Measurements from ENCODE around the gene MANBA.

MANBA gene

GRCh38 chr4:102616636-102617035, 144.1 kb downstream of the MANBA start:
- H3K4me1 ChIP-seq (ENCODE audit: control insufficient read depth, insufficient read depth, low read length) = peaks cover 21% of the 10 kb centered on the region
- H3K9ac ChIP-seq (ENCODE audit: low read depth, low read length) = no peak overlapping the region
- H3K36me3 ChIP-seq (ENCODE audit: insufficient read depth, low read length) = peaks cover 30% of the 10 kb centered on the region
- H3K4me2 ChIP-seq (ENCODE audit: low read length) = no peak overlapping the region
- no peak overlapping the region for H3K4me3 ChIP-seq (ENCODE audit: low read length)
- H3K27me3 ChIP-seq (ENCODE audit: control insufficient read depth, insufficient read depth, low read length) = no peaks in the 10 kb centered on the region
- H3K9me3 ChIP-seq (replicated peaks; ENCODE audit: low read length) = no peaks in the 10 kb centered on the region

DNA sequence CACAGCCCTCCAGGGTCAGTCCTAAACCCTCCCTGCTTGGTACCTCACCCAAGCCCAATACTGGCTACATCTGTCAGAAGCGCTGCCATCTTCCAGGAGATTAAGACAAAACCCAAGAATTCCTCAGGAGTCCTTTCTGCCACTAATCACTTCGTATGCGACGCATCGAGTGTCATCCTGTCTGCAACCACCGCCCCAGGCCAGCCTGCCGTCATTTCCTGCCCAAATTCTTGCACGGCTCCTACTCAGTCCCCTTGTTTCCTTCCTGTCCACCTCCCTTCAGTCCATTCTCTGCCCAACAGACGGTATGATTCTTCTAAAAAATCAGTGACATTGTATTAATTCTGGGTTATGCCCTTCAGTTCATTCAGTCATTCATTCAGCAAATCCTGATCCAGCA, 146.0 kb downstream of the MANBA start:
- peaks cover 4% of the 10 kb centered on the region for H3K4me1 ChIP-seq (ENCODE audit: control insufficient read depth, insufficient read depth, low read length)
- H3K9ac ChIP-seq (ENCODE audit: low read depth, low read length) = no peak overlapping the region
- H3K4me2 ChIP-seq (ENCODE audit: low read length) = no peak overlapping the region
- H3K9me3 ChIP-seq (replicated peaks; ENCODE audit: low read length) = no peaks in the 10 kb centered on the region
- no peak overlapping the region for H3K4me3 ChIP-seq (ENCODE audit: low read length)
- no peaks in the 10 kb centered on the region for H3K27me3 ChIP-seq (ENCODE audit: control insufficient read depth, insufficient read depth, low read length)
- H3K36me3 ChIP-seq (ENCODE audit: insufficient read depth, low read length) = peaks cover 44% of the 10 kb centered on the region

GRCh38 chr4:102612824-102613366, 147.9 kb downstream of the MANBA start:
- Histone ChIP-seq H3K27me3 (ENCODE audit: control insufficient read depth, insufficient read depth, low read length) (no peaks in the 10 kb centered on the region), H3K4me1 (ENCODE audit: control insufficient read depth, insufficient read depth, low read length) (peaks cover 6% of the 10 kb centered on the region), H3K36me3 (ENCODE audit: insufficient read depth, low read length) (peaks cover 49% of the 10 kb centered on the region), H3K4me3 (ENCODE audit: low read length) (no peak overlapping the region), H3K4me2 (ENCODE audit: low read length) (no peak overlapping the region), H3K9ac (ENCODE audit: low read depth, low read length) (no peak overlapping the region), H3K9me3 (replicated peaks; ENCODE audit: low read length) (no peaks in the 10 kb centered on the region)

GRCh38 chr4:102612210-102612609, 148.6 kb downstream of the MANBA start:
- Histone ChIP-seq H3K9ac (ENCODE audit: low read depth, low read length) (no peak overlapping the region), H3K4me3 (ENCODE audit: low read length) (no peak overlapping the region), H3K27me3 (ENCODE audit: control insufficient read depth, insufficient read depth, low read length) (no peaks in the 10 kb centered on the region), H3K4me2 (ENCODE audit: low read length) (no peak overlapping the region), H3K9me3 (replicated peaks; ENCODE audit: low read length) (no peaks in the 10 kb centered on the region), H3K36me3 (ENCODE audit: insufficient read depth, low read length) (peaks cover 56% of the 10 kb centered on the region), H3K4me1 (ENCODE audit: control insufficient read depth, insufficient read depth, low read length) (peaks cover 10% of the 10 kb centered on the region)

DNA sequence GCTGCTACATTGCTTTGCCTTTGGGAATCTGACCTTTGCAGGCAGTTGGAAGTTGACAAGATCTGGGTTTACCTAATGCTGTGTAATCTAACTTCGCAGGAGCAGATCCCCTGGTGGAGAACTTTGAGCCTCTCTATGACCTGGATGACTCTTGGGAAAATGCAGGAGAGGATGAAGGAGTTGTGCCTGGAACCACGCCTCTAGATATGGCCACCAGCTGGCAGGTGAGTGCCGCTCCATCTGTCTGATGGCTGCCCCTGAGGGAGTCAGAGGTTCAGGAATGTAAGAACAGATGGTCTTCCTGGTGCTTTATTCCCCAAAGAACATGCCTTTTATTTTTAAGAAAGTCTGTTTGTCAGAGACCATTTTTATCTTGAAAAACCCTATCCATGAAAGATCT, 150.3 kb downstream of the MANBA start:
- H3K4me3 ChIP-seq (ENCODE audit: low read length) = no peak overlapping the region
- H3K4me2 ChIP-seq (ENCODE audit: low read length) = no peak overlapping the region
- H3K27me3 ChIP-seq (ENCODE audit: control insufficient read depth, insufficient read depth, low read length) = no peaks in the 10 kb centered on the region
- peaks cover 68% of the 10 kb centered on the region for H3K36me3 ChIP-seq (ENCODE audit: insufficient read depth, low read length)
- H3K4me1 ChIP-seq (ENCODE audit: control insufficient read depth, insufficient read depth, low read length) = peaks cover 10% of the 10 kb centered on the region
- H3K9me3 ChIP-seq (replicated peaks; ENCODE audit: low read length) = no peaks in the 10 kb centered on the region
- no peak overlapping the region for H3K9ac ChIP-seq (ENCODE audit: low read depth, low read length)

GRCh38 chr4:102610007-102610406, 150.8 kb downstream of the MANBA start:
- Histone ChIP-seq H3K4me3 (ENCODE audit: low read length) (no peak overlapping the region), H3K4me2 (ENCODE audit: low read length) (no peak overlapping the region), H3K9me3 (replicated peaks; ENCODE audit: low read length) (no peaks in the 10 kb centered on the region), H3K36me3 (ENCODE audit: insufficient read depth, low read length) (peaks cover 70% of the 10 kb centered on the region), H3K4me1 (ENCODE audit: control insufficient read depth, insufficient read depth, low read length) (peaks cover 10% of the 10 kb centered on the region), H3K27me3 (ENCODE audit: control insufficient read depth, insufficient read depth, low read length) (no peaks in the 10 kb centered on the region), H3K9ac (ENCODE audit: low read depth, low read length) (no peak overlapping the region)

- Histone ChIP-seq H3K4me2 (ENCODE audit: low read length) (no peak overlapping the region), H3K36me3 (ENCODE audit: insufficient read depth, low read length) (peaks cover 63% of the 10 kb centered on the region), H3K9ac (ENCODE audit: low read depth, low read length) (no peak overlapping the region), H3K4me1 (ENCODE audit: control insufficient read depth, insufficient read depth, low read length) (peaks cover 10% of the 10 kb centered on the region), H3K9me3 (replicated peaks; ENCODE audit: low read length) (no peaks in the 10 kb centered on the region), H3K4me3 (ENCODE audit: low read length) (no peak overlapping the region), H3K27me3 (ENCODE audit: control insufficient read depth, insufficient read depth, low read length) (no peaks in the 10 kb centered on the region)
These were observed 152.6 kb downstream of the MANBA start for GRCh38 chr4:102608190-102608589.

GRCh38 chr4:102606846-102607450, 153.8 kb downstream of the MANBA start:
- H3K27me3 ChIP-seq (ENCODE audit: control insufficient read depth, insufficient read depth, low read length) = no peaks in the 10 kb centered on the region
- H3K4me2 ChIP-seq (ENCODE audit: low read length) = no peak overlapping the region
- H3K9ac ChIP-seq (ENCODE audit: low read depth, low read length) = no peak overlapping the region
- peaks cover 10% of the 10 kb centered on the region for H3K4me1 ChIP-seq (ENCODE audit: control insufficient read depth, insufficient read depth, low read length)
- H3K4me3 ChIP-seq (ENCODE audit: low read length) = no peak overlapping the region
- H3K36me3 ChIP-seq (ENCODE audit: insufficient read depth, low read length) = peaks cover 59% of the 10 kb centered on the region
- H3K9me3 ChIP-seq (replicated peaks; ENCODE audit: low read length) = no peaks in the 10 kb centered on the region

DNA sequence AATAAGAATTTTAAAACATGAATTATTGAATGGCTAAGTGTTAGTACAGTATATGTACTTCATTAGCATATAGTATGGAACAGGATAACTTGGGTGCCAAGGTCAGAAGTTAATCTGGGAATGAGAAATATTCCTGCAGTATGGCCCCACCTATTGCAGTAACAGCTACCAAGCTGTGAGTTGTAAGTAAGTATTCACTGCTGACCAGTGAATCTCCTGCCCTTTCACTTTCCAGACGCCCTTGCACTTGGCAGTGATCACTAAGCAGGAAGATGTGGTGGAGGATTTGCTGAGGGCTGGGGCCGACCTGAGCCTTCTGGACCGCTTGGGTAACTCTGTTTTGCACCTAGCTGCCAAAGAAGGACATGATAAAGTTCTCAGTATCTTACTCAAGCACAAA, 154.5 kb downstream of the MANBA start:
- Histone ChIP-seq H3K4me1 (ENCODE audit: control insufficient read depth, insufficient read depth, low read length) (peaks cover 13% of the 10 kb centered on the region), H3K9me3 (replicated peaks; ENCODE audit: low read length) (no peaks in the 10 kb centered on the region), H3K9ac (ENCODE audit: low read depth, low read length) (no peak overlapping the region), H3K4me2 (ENCODE audit: low read length) (no peak overlapping the region), H3K27me3 (ENCODE audit: control insufficient read depth, insufficient read depth, low read length) (no peaks in the 10 kb centered on the region), H3K4me3 (ENCODE audit: low read length) (no peak overlapping the region), H3K36me3 (ENCODE audit: insufficient read depth, low read length) (peaks cover 58% of the 10 kb centered on the region)

DNA sequence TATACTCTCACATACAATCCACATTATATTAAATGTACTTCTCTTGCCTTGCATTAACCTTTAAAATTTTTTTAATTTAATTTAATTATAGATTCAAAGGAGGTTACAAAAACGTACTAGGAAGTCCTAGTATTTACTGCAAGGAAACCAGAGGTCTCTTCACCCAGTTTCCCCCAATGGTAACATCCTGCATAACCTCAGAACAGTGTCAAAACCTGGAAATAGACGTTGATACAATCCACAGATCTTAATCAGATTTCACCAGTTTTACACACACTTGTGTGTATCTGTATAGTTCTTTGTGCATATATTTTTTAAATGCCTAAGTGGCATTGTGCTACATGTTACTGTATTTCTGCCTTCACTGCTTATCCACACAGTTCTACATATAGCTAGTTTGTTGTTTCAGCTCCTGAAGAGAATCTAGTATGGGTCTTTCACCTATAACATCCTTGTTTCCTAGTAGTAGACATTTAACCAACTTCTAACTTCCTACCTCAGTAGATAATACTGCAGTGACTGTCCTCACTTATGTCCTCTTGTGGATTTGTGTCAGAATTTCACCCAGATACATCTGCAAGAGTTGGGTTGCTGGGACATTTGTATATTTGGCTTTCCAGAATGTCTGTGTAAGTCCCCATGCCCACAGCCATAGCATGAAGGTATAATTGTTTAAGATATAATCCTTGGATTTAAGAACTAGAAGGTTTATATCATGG, 156.4 kb downstream of the MANBA start:
- no peak overlapping the region for H3K9ac ChIP-seq (ENCODE audit: low read depth, low read length)
- H3K9me3 ChIP-seq (replicated peaks; ENCODE audit: low read length) = no peaks in the 10 kb centered on the region
- H3K4me3 ChIP-seq (ENCODE audit: low read length) = no peak overlapping the region
- peaks cover 47% of the 10 kb centered on the region for H3K36me3 ChIP-seq (ENCODE audit: insufficient read depth, low read length)
- H3K4me2 ChIP-seq (ENCODE audit: low read length) = no peak overlapping the region
- H3K4me1 ChIP-seq (ENCODE audit: control insufficient read depth, insufficient read depth, low read length) = peaks cover 15% of the 10 kb centered on the region
- H3K27me3 ChIP-seq (ENCODE audit: control insufficient read depth, insufficient read depth, low read length) = no peaks in the 10 kb centered on the region

- Histone ChIP-seq H3K4me2 (ENCODE audit: low read length) (no peak overlapping the region), H3K4me3 (ENCODE audit: low read length) (no peak overlapping the region), H3K27me3 (ENCODE audit: control insufficient read depth, insufficient read depth, low read length) (no peaks in the 10 kb centered on the region), H3K9me3 (replicated peaks; ENCODE audit: low read length) (no peaks in the 10 kb centered on the region), H3K4me1 (ENCODE audit: control insufficient read depth, insufficient read depth, low read length) (peaks cover 17% of the 10 kb centered on the region), H3K36me3 (ENCODE audit: insufficient read depth, low read length) (peaks cover 54% of the 10 kb centered on the region), H3K9ac (ENCODE audit: low read depth, low read length) (no peak overlapping the region)
These were observed 159.1 kb downstream of the MANBA start for GRCh38 chr4:102601586-102602227.
